ENCODE data around the gene SERPINB4. TPM values are rescaled to one million over a fixed set of nuclear protein-coding genes. Genes with fewer than 3 reads are reported as not detected.

The SERPINB4 gene
- total RNA-seq, 1 donor from 2014 or later = not detected

DNA sequence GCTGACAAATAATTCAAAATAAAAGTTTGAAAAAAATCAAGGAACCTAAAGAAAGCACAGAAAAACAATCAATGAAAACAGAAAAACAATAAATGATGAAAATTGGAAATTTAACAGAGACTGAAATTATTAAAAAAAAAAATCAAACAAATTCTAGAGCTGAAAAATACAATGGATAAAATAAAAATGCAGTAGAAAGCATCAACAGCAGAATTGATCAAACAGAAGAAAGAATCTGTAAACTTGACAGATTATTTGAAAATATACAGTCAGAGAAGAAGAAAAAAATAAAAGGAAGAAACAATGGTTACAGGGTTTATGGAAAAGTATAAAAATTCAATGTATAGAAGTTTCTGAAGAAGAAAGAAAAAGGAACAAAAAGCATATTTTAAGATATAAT lies 16.2 kb downstream of the SERPINB4 start:
- peaks cover 16% of the 10 kb centered on the region for H3K9me3 Mint-ChIP-seq
- no peaks in the 10 kb centered on the region for H3K27me3 Mint-ChIP-seq (ENCODE audit: low read depth)
- no peaks in the 10 kb centered on the region for H3K4me1 Mint-ChIP-seq

DNA sequence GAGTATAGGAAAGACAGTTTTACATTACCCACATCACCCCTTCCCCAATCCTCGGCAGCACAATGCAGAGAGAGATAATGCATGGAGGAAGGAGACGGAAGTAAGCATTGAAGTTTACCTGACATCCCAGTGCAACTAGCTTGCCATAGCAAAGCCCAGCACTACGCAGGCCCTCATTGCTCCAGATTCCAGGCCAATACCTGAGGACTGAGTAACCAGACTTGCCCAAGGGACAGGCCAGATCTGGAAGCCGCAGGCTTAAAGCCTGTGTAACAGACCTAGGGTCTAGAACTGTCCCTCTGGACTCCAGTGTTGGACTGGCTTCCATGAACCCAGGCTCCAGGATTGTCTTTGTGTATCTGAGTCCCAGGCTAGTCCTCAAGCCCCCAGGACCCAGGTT lies 17.6 kb downstream of the SERPINB4 start:
- Mint-ChIP-seq H3K4me3 (no peak overlapping the region), H3K4me1 (no peaks in the 10 kb centered on the region), H3K27me3 (ENCODE audit: low read depth) (no peaks in the 10 kb centered on the region), H3K9me3 (peaks cover 13% of the 10 kb centered on the region), H3K27ac (ENCODE audit: unreplicated experiment) (no peak overlapping the region), H3K36me3 (ENCODE audit: low read depth) (peaks cover 11% of the 10 kb centered on the region)
- TF ChIP-seq, protein P1, sequence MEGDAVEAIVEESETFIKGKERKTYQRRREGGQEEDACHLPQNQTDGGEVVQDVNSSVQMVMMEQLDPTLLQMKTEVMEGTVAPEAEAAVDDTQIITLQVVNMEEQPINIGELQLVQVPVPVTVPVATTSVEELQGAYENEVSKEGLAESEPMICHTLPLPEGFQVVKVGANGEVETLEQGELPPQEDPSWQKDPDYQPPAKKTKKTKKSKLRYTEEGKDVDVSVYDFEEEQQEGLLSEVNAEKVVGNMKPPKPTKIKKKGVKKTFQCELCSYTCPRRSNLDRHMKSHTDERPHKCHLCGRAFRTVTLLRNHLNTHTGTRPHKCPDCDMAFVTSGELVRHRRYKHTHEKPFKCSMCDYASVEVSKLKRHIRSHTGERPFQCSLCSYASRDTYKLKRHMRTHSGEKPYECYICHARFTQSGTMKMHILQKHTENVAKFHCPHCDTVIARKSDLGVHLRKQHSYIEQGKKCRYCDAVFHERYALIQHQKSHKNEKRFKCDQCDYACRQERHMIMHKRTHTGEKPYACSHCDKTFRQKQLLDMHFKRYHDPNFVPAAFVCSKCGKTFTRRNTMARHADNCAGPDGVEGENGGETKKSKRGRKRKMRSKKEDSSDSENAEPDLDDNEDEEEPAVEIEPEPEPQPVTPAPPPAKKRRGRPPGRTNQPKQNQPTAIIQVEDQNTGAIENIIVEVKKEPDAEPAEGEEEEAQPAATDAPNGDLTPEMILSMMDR (conservative IDR thresholded peaks at IDR 0.05) = no peak
- no peak for DNase-seq (ENCODE audit: low read depth, low spot score)

More for the DNA sequence above, 16.2 kb downstream of the SERPINB4 start:
- Mint-ChIP-seq H3K27ac (ENCODE audit: unreplicated experiment) (no peak overlapping the region), H3K36me3 (ENCODE audit: low read depth) (peaks cover 11% of the 10 kb centered on the region), H3K4me3 (no peak overlapping the region)
- DNase-seq (ENCODE audit: low read depth, low spot score) = no peak
- TF ChIP-seq, protein P1 (conservative IDR thresholded peaks at IDR 0.05) = no peak

DNA sequence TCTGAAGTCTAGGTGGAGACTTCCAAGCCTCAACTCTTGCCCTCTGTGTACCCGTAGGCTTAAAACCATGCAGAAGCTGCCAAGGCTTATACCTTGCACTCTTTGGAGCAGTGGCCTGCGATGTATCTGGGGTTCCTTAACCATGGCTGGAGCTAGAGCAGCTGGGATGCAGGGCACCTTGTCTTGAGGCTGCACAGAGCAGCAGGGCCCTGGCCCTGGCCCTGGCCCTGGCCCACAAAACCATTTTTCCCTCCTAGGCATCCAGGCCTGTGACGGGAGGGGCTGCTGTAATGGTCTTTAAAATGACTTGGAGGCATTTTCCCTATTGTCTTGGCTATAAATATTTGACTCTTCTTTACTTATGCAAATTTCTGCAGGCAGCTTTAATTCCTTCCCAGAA lies 19.2 kb downstream of the SERPINB4 start:
- TF ChIP-seq, protein P1 (conservative IDR thresholded peaks at IDR 0.05) = no peak
- Mint-ChIP-seq H3K27me3 (ENCODE audit: low read depth) (no peaks in the 10 kb centered on the region), H3K27ac (ENCODE audit: unreplicated experiment) (no peak overlapping the region), H3K4me3 (no peak overlapping the region), H3K36me3 (ENCODE audit: low read depth) (peaks cover 11% of the 10 kb centered on the region), H3K9me3 (peaks cover 13% of the 10 kb centered on the region), H3K4me1 (no peaks in the 10 kb centered on the region)
- DNase-seq (ENCODE audit: low read depth, low spot score) = no peak

DNA sequence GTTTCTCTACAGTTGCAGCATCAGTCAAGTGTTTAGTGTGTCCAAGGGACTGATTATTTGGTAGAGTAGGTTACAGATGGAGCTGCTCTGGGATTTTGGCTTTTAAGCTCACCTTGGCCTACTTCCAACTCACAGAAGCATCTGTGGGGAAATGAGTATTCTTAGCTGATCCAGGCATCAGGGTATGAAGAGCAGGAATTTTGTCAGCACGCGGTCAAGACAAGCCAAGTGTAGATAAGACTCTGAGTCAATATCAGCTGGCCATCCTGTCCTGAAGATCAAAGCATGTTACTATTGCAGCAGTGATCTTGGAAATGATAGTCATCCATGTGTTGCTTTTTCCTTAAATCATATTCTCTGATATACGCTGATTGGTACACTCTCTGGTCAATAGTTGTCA lies 24.4 kb downstream of the SERPINB4 start:
- DNase-seq (ENCODE audit: low read depth, low spot score) = no peak
- H3K36me3 Mint-ChIP-seq (ENCODE audit: low read depth) = no peaks in the 10 kb centered on the region
- no peaks in the 10 kb centered on the region for H3K4me1 Mint-ChIP-seq
- H3K9me3 Mint-ChIP-seq = peaks cover 3% of the 10 kb centered on the region
- no peak overlapping the region for H3K27ac Mint-ChIP-seq (ENCODE audit: unreplicated experiment)
- no peaks in the 10 kb centered on the region for H3K27me3 Mint-ChIP-seq (ENCODE audit: low read depth)
- TF ChIP-seq, protein P1 (conservative IDR thresholded peaks at IDR 0.05) = no peak
- no peak overlapping the region for H3K4me3 Mint-ChIP-seq

DNA sequence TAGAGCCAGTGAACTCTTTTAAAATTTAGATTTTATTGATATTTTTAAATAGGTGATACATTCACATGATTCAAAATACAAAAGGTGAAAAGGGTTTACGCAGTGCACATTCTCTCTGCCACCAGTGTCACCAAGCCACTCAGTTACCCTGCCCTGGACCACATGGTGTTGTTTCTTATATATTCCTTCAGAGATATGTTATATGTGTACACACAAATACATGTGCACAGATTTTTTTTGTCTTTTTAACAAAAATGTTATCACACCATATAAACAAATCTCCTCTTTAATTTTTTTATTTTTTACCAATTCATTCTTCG lies 26.2 kb downstream of the SERPINB4 start:
- no peaks in the 10 kb centered on the region for H3K36me3 Mint-ChIP-seq (ENCODE audit: low read depth)
- TF ChIP-seq, protein P1 (conservative IDR thresholded peaks at IDR 0.05) = no peak
- no peak overlapping the region for H3K4me3 Mint-ChIP-seq
- H3K9me3 Mint-ChIP-seq = no peaks in the 10 kb centered on the region
- H3K27me3 Mint-ChIP-seq (ENCODE audit: low read depth) = no peaks in the 10 kb centered on the region
- no peak for DNase-seq (ENCODE audit: low read depth, low spot score)
- no peaks in the 10 kb centered on the region for H3K4me1 Mint-ChIP-seq
- H3K27ac Mint-ChIP-seq (ENCODE audit: unreplicated experiment) = no peak overlapping the region

Data from neural crest cell (in vitro differentiated cells).